ENCODE results near the gene SUPT20HL2. TPM values are rescaled to one million over a fixed set of nuclear protein-coding genes. Genes with fewer than 3 reads are reported as not detected.
"Not testable (repeated sequence)": the region's sequence is repeated elsewhere in the genome, so short reads cannot be mapped to it uniquely, and the experiment has no call there.

The SUPT20HL2 gene
- total RNA-seq (ENCODE audit: low replicate concordance): not detected in 2 replicates
- long read RNA-seq: 0 reads

DNA sequence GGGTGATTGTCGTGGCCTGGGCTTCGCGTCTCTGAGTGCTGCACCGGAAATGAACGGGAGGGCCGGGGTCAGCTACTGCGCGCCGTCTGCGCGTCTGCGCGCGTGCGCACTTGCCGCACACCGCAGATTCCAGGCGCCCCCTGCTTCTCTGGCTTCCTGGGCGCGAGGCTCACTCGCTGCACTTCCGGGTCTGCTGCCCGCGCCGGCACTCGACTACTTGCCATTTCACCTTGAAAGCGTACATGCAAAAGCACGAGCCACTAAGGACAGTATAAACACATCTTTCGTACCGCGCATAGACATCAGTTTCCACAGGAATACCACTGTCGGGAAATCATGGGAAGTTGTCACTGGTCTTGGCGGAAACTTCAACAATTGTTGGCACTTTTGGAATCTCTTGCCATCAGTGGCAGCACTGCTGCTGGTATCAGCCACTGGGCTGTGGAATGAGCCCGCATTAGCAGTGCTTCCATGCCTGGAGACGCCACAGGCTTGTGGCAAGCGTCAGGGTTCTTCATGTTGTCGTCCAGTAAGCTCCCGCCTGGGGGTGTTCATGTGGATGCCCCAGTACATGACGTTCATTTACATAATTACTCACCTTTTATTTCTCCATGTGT, at the start of gene SUPT20HL2:
TSS of gene SUPT20HL2 (minus strand) at position 51 of the 617 bp plus-strand sequence. CDS start 754 bp downstream, outside the sequence.
- no peaks in the 10 kb centered on the region for H3K27me3 Mint-ChIP-seq
- peaks cover 16% of the 10 kb centered on the region for H3K4me1 Mint-ChIP-seq (ENCODE audit: unreplicated experiment)
- no peak within 1 kb of the TSS for H3K27ac Mint-ChIP-seq
- DNase-seq (ENCODE audit: extremely low spot score, unreplicated experiment): no peak
- TF ChIP-seq, protein P1, sequence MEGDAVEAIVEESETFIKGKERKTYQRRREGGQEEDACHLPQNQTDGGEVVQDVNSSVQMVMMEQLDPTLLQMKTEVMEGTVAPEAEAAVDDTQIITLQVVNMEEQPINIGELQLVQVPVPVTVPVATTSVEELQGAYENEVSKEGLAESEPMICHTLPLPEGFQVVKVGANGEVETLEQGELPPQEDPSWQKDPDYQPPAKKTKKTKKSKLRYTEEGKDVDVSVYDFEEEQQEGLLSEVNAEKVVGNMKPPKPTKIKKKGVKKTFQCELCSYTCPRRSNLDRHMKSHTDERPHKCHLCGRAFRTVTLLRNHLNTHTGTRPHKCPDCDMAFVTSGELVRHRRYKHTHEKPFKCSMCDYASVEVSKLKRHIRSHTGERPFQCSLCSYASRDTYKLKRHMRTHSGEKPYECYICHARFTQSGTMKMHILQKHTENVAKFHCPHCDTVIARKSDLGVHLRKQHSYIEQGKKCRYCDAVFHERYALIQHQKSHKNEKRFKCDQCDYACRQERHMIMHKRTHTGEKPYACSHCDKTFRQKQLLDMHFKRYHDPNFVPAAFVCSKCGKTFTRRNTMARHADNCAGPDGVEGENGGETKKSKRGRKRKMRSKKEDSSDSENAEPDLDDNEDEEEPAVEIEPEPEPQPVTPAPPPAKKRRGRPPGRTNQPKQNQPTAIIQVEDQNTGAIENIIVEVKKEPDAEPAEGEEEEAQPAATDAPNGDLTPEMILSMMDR (conservative IDR thresholded peaks at IDR 0.05): no peak
- no peak within 1 kb of the TSS for H3K4me3 Mint-ChIP-seq
- no peaks in the 10 kb centered on the region for H3K36me3 Mint-ChIP-seq
- no peaks in the 10 kb centered on the region for H3K9me3 Mint-ChIP-seq

DNA sequence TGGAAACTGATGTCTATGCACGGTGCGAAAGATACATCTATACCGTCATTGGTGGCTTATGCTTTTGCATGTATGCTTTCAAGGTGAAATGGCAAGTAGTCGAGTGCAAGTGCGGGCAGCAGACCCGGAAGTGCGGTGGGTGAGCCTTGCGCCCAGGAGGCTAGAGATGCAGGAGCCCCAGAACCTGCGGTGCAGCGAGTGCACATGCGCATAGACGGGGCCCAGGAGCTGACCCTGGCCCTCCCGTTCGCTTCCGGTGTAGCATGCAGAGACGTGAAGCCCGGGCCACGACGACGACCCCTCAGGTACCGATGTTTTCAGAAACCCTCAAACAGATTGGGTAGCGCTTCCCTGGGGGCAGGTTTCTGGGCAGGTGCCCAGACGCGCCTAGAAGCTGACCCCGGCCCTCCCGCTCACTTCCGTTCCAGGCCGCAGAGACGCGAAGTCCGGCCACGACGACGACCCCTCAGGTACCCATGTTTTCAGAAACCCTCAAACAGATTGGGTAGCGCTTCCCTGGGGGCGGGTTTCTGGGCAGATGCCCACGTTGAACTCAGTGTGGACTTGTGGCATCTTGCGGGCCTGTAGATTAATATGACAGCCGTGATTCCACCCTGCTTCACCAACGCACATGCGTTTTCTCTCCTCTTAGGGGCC, 48.3 kb upstream of the SUPT20HL2 start:
- not testable (repeated sequence) for DNase-seq (ENCODE audit: extremely low spot score, unreplicated experiment); H3K36me3 Mint-ChIP-seq; H3K27ac Mint-ChIP-seq; H3K9me3 Mint-ChIP-seq; H3K4me3 Mint-ChIP-seq; H3K4me1 Mint-ChIP-seq (ENCODE audit: unreplicated experiment); H3K27me3 Mint-ChIP-seq

DNA sequence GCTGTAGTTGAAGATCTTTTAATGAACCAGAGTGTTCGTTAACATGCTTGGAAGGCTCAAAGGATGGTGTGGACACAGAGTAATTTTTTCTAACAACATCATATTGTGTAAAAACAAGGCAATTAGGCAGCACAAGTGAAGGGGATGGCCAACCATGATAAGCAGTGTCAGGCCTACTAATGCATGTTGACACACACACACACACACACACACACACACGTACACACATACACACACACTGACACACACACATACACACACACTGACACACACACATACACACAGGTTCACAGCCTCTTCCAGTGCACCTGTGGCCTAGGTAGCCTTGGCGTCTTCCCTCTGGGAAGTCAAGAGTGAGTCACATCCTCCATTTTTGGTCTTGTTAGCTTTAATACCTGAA, 46.4 kb upstream of the SUPT20HL2 start, which contains the start of gene SUPT20HL1:
TSS of gene SUPT20HL1 (plus strand) at position 368 of the 400 bp plus-strand sequence. CDS start 2,122 bp downstream, outside the sequence.
- DNase-seq (ENCODE audit: extremely low spot score, unreplicated experiment): no peak
- H3K27me3 Mint-ChIP-seq: no peaks in the 10 kb centered on the region
- no peaks in the 10 kb centered on the region for H3K9me3 Mint-ChIP-seq
- TF ChIP-seq, protein P1 (conservative IDR thresholded peaks at IDR 0.05): no peak
- H3K4me3 Mint-ChIP-seq: no peak within 1 kb of the TSS
- no peaks in the 10 kb centered on the region for H3K36me3 Mint-ChIP-seq
- no peaks in the 10 kb centered on the region for H3K4me1 Mint-ChIP-seq (ENCODE audit: unreplicated experiment)
- no peak within 1 kb of the TSS for H3K27ac Mint-ChIP-seq

DNA sequence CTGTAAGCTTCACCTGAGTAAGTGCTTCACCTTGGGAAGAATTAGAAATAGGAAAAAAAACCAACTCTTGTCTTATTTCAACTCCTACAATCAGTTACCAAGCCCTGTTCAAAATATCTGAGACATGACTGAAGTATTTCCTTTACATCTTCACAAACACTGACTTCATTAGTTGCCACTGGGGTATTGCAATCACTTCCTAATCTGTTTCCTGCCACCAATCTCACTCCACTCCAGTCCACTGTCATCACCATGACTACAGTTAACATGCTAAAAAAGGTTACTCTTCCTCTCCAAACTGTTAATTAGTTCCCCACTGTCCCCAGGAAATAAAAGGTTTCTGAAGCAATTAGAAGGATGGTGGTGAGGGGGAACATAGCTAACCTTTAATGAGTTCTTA, 43.2 kb upstream of the SUPT20HL2 start:
- no peaks in the 10 kb centered on the region for H3K9me3 Mint-ChIP-seq

DNA sequence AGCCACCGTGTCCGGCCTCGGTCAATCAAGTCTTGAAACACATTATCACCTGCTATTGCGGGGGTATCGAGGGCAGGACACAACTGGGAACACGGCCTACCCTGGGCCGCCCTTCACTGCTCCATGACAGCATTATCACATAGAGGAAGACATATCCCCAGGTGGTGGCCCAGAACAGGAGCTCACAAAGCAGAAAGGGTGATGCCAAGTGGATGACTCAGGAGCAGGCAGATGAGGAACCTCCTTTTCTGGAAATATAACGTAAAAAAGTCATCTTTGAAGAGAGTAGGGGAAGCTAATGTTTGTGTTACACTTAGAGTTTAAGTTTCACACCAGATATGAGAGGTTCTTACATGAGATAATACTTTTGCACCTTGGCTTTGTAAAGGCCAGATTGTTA, 41.2 kb upstream of the SUPT20HL2 start:
- H3K27ac Mint-ChIP-seq: no peak overlapping the region
- TF ChIP-seq, protein P1 (conservative IDR thresholded peaks at IDR 0.05): no peak
- no peak for DNase-seq (ENCODE audit: extremely low spot score, unreplicated experiment)
- H3K9me3 Mint-ChIP-seq: no peaks in the 10 kb centered on the region
- H3K36me3 Mint-ChIP-seq: no peaks in the 10 kb centered on the region
- H3K4me1 Mint-ChIP-seq (ENCODE audit: unreplicated experiment): no peaks in the 10 kb centered on the region
- H3K4me3 Mint-ChIP-seq: no peak overlapping the region
- H3K27me3 Mint-ChIP-seq: no peaks in the 10 kb centered on the region

More for the DNA sequence above, 43.2 kb upstream of the SUPT20HL2 start:
- no peaks in the 10 kb centered on the region for H3K27me3 Mint-ChIP-seq
- DNase-seq (ENCODE audit: extremely low spot score, unreplicated experiment): no peak
- H3K4me3 Mint-ChIP-seq: no peak overlapping the region
- H3K4me1 Mint-ChIP-seq (ENCODE audit: unreplicated experiment): no peaks in the 10 kb centered on the region
- no peaks in the 10 kb centered on the region for H3K36me3 Mint-ChIP-seq
- TF ChIP-seq, protein P1 (conservative IDR thresholded peaks at IDR 0.05): no peak
- H3K27ac Mint-ChIP-seq: no peak overlapping the region

DNA sequence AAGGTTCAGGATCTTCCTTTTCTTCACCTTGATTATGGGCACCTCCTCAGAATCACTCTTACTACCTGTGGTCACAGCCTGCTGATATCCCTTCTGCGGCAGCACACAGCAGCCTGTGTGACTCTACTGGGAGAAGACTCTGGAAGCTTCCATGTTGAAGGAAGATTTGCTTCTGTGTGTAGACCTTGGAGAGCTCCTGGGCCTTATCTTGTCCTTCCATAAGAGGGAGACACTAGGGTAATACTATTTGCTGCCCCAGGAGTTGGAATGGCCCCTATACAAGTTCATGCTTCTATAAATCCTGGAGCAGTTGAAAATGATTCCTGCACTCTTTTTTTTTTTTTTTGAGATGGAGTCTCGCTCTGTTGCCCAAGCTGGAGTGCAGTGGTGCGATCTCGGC, 36.3 kb upstream of the SUPT20HL2 start:
- Mint-ChIP-seq H3K4me1 (ENCODE audit: unreplicated experiment) (peaks cover 8% of the 10 kb centered on the region), H3K27ac (no peak overlapping the region), H3K36me3 (no peaks in the 10 kb centered on the region)

More for the DNA sequence above, 36.3 kb upstream of the SUPT20HL2 start:
- TF ChIP-seq, protein P1 (conservative IDR thresholded peaks at IDR 0.05): no peak
- no peaks in the 10 kb centered on the region for H3K9me3 Mint-ChIP-seq
- no peak overlapping the region for H3K4me3 Mint-ChIP-seq
- no peaks in the 10 kb centered on the region for H3K27me3 Mint-ChIP-seq
- no peak for DNase-seq (ENCODE audit: extremely low spot score, unreplicated experiment)

Data from type B pancreatic cell (in vitro differentiated cells).